GM21786 (cell line): ENCODE measurements around the gene CALM3.

Experiments
- ATAC-seq: cut with Tn5 transposase; IDR thresholded peaks from one replicate; pipeline ENCODE4 v1.9.1; 2021; ENCODE audit not compliant: unreplicated experiment

CALM3 gene

DNA sequence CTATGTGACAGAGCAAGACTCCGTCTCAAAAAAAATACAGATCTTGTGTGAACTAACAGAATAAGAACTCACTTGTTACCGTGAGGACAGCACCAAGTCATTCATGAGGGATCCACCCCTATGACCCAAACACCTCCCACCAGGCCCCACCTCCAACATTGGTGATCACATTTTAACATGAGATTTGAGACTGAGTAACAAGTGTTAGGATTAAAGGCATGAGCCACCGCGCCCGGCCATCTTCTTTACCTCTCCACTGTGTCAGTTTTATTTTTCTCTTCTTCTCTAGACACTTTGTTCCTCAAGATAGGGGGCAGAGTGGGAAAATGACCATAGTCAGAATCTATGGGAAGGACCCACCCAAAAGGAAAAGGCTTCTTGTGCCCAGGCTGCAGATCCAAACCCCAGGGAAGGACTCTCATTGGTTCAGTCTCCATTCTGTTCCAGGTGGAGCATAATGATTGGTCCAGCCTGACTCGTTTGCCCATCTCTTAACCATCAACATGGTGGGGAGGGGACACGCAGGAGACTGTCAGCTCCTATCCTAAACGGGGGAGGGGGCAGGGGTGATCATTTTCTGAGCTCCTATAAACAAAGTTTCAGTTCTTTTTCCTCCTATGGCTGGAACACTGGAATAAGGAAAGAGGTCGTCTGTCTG, 1.3 kb upstream of the CALM3 start:
- no peak for ATAC-seq

- peak; percentile 72 for ATAC-seq
Measured at GRCh38 chr19:46600384-46601317, 479 bp upstream of the CALM3 start.

- no peak for ATAC-seq
Measured at GRCh38 chr19:46602392-46603194, 1.5 kb downstream of the CALM3 start.

DNA sequence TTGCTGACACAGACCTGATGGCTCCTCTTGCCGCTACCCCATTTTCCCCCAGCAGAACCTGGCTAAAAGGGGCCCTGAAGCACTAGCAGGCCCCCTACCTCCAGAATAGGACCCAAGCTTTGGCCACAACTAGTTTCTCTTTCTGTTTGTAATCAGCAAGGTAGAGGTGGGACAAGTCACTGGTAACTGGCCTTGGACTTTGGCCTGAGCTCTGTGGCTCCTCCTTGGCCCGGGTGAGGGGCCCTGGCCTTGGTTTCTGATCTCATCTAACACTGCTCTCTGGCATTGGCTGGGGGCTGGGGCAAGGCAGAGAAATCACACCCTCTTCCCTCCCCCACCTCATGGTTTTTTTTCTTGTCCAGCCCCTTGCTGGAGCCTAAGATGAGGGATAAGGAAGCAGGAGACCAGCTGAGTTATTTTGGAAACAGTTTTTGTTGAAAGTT, 2.1 kb downstream of the CALM3 start:
- no peak for ATAC-seq

DNA sequence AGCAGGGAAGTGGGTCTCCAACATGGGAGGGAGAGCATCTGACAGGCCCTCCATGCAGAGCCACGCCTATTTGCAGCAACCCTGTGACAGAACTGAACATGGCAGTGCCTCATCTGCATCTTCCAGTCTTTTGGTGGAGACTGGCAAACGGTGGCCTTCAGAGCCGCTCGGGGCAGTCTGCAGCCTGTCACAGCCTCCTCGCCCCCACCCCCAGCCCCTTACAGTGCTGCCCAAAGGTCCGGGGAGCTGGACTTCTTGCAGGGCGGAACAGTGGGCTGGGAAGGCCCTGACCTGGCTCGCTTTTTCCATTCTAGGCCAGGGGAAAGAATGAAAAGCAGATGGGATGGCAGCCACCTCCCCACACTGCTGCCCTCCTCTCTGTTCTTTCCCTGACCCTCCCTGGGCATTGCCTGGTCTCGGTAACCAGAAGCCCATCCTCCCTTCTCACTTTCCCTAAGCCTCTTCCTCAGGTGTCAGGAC, 2.7 kb downstream of the CALM3 start:
- no peak for ATAC-seq

- no peak for ATAC-seq
Measured at GRCh38 chr19:46604781-46605355, 3.7 kb downstream of the CALM3 start.

DNA sequence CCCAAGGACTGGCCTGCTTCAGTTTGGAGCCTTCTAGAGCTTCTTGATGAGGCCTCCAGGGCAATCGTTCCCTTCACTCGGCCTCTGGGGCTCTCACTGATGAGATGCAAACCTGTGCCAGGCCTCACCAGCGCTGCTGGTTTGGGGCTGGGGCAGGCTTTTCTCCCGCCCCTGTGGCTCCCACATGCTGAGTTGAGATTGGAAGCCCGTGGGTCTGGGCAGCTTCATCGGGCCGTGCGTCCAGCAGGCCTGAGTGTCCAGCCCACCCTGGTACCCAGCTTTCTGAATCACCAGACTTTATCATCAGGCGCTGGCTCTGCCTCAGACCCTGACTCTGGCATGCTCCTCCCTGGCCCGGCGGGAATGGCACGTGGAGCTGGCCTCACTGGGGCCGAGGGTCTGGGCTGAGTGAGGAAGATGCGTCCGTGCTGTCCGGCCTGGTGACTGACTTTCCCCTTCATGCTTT, 4.3 kb downstream of the CALM3 start:
- no peak for ATAC-seq

DNA sequence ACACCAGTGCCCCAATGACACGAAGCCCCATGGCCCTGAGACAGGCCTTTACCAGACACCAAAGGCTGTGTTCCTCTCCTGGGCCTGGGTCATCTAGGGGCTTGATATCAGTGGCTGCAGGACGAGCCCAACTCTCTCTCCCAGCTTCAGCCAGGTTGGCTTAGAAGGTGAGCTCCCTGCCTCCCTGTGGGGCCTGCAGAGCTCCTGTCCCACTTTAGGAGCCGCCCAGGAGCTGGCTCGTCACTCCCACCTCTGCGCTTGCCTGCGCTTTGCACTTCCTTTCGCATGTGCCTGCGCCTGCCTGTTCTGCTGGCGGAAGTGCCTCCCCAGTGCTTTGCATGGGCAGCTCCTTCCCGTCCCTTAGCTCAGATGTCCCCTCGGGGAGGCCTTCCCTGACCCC, 4.9 kb downstream of the CALM3 start:
- ATAC-seq: no peak

DNA sequence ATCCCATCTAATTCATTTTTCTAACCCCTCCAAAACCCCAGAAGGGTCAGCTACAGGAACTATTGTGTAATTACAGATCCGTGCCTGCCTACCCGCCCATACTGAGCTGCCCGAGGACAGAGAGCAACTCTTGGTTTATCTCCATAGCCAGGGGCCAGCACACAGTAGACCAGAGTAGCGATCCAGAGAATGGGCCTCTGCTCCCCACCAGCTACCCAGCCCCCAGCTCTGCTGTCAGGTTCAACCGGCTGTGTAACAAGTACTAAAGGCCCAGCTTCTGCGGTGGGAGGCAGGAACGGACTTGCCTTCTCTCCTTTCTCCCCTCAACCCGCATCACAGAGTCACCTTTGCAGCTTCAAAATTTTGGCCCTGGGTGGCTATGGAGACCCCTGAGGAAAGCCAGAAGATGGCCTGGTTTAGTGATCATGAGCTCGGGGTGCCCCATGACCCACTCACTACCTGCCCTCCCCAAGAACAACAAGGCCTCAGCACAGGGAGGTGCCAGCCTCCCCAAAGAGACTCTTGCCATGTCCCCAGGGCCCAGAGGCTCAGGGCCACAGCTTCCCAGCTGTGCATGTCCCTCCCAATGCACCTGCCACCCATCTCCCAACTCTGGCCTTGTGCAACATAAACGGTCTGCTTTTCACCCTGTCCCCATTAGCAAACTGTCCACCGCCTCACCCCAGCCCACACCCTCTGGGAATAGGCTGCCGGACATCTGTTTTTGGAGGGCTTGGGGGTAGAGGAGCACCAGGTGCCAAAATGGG, 5.7 kb downstream of the CALM3 start:
- ATAC-seq: no peak

- ATAC-seq: no peak
Measured at GRCh38 chr19:46607448-46607841, 6.3 kb downstream of the CALM3 start.

DNA sequence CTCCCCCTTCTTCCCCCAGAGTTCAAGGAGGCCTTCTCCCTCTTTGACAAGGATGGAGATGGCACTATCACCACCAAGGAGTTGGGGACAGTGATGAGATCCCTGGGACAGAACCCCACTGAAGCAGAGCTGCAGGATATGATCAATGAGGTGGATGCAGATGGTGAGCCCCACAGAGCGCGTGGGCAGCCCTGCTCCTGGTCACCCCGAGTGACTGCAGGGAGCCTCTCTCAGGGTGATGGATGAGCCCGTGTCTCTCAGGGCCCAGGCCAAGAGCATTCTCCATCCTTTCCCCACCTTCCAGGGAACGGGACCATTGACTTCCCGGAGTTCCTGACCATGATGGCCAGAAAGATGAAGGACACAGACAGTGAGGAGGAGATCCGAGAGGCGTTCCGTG, 7.0 kb downstream of the CALM3 start:
- ATAC-seq: no peak

GRCh38 chr19:46608581-46609345, 7.6 kb downstream of the CALM3 start:
- ATAC-seq: no peak

DNA sequence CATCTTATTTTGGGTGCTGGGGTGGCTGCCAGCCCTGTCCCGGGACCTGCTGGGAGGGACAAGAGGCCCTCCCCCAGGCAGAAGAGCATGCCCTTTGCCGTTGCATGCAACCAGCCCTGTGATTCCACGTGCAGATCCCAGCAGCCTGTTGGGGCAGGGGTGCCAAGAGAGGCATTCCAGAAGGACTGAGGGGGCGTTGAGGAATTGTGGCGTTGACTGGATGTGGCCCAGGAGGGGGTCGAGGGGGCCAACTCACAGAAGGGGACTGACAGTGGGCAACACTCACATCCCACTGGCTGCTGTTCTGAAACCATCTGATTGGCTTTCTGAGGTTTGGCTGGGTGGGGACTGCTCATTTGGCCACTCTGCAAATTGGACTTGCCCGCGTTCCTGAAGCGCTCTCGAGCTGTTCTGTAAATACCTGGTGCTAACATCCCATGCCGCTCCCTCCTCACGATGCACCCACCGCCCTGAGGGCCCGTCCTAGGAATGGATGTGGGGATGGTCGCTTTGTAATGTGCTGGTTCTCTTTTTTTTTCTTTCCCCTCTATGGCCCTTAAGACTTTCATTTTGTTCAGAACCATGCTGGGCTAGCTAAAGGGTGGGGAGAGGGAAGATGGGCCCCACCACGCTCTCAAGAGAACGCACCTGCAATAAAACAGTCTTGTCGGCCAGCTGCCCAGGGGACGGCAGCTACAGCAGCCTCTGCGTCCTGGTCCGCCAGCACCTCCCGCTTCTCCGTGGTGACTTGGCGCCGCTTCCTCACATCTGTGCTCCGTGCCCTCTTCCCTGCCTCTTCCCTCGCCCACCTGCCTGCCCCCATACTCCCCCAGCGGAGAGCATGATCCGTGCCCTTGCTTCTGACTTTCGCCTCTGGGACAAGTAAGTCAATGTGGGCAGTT, 8.6 kb downstream of the CALM3 start:
- ATAC-seq: no peak

GRCh38 chr19:46610413-46610775, 9.3 kb downstream of the CALM3 start:
- ATAC-seq: no peak

- no peak for ATAC-seq
Measured at GRCh38 chr19:46610851-46611770, 10.0 kb downstream of the CALM3 start.

- ATAC-seq: no peak
Measured at GRCh38 chr19:46611776-46612175, 10.6 kb downstream of the CALM3 start.

DNA sequence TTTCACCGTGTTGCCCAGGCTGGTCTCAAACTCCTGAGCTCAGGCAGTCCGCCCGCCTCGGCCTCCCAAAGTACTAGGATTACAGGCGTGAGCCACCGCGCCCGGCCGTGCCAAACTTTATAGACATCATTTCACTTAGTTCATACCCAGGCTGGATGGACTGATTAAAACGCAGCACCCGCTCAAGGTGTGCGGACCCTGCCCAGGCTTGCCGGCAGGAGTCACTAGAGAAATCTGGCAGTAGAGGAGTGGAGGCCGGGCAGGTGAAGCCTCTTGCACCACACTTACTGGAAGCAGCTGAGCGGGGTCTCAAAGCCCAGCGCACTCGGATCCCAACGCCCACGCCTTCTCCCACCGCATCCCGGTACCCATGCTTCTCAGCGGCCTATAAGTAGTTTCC, 12.4 kb downstream of the CALM3 start:
- ATAC-seq: no peak
